ENCODE results near the gene INPP4A. TPM values are rescaled to one million over a fixed set of nuclear protein-coding genes. Genes with fewer than 3 reads are reported as not detected.

The INPP4A gene
- total and polyA plus RNA-seq, 2 of the 13 experiments (the other 11 are each of a cell fraction or from before 2014, with no cell fraction given): 10.1 to 10.9 TPM

GRCh38 chr2:98569197-98569793 lies 124.6 kb downstream of the INPP4A start (continued):
- TF ChIP-seq HIC2 (CRISPR knock-in tag; IDR thresholded peaks at IDR 0.05; ENCODE audit: low read depth) (no peak), MZF1 (CRISPR knock-in tag; IDR thresholded peaks at IDR 0.05; ENCODE audit: borderline replicate concordance) (no peak), ZNF781 (CRISPR knock-in tag; IDR thresholded peaks at IDR 0.05; ENCODE audit: borderline replicate concordance, not compliant biosample characterization) (no peak), HMGXB4 (CRISPR knock-in tag; IDR thresholded peaks at IDR 0.05; ENCODE audit: borderline replicate concordance in 1 of 2, low read depth in 1 of 2) (peak in 1 of 2 experiments; percentile 56; a peak in 1 of 4 replicates), ZC3H13 (CRISPR knock-in tag; IDR thresholded peaks at IDR 0.05) (no peak), ZNF691 (CRISPR knock-in tag; IDR thresholded peaks at IDR 0.05; ENCODE audit: borderline replicate concordance, low read depth) (0 out of 2 replicates have a peak, but pooled peaks have one; percentile 31), MXD3 (CRISPR knock-in tag; IDR thresholded peaks at IDR 0.05) (0 out of 2 replicates have a peak, but pooled peaks have one; percentile 51), SAP130 (CRISPR knock-in tag; IDR thresholded peaks at IDR 0.05; ENCODE audit: low read depth) (0 out of 2 replicates have a peak, but pooled peaks have one; percentile 12), HDAC6 (IDR thresholded peaks at IDR 0.05; ENCODE audit: low read depth, low read length) (no peak), ZBTB10 (CRISPR knock-in tag; IDR thresholded peaks at IDR 0.05; ENCODE audit: borderline replicate concordance) (no peak), ZSCAN5A (CRISPR knock-in tag; IDR thresholded peaks at IDR 0.05; ENCODE audit: borderline replicate concordance) (no peak), ZBTB8A (CRISPR knock-in tag; IDR thresholded peaks at IDR 0.05; ENCODE audit: borderline replicate concordance, low read depth) (no peak), MAFF (IDR thresholded peaks at IDR 0.05; ENCODE audit: low read depth, low read length) (no peak), SNRNP70 (IDR thresholded peaks at IDR 0.05; ENCODE audit: low read depth, low read length) (no peak), FOSL2 (CRISPR knock-in tag; IDR thresholded peaks at IDR 0.05) (0 out of 2 replicates have a peak, but pooled peaks have one; percentile 7), MIER3 (CRISPR knock-in tag; IDR thresholded peaks at IDR 0.05; ENCODE audit: borderline replicate concordance) (no peak), XRCC5 (optimal IDR thresholded peaks at IDR 0.05; ENCODE audit: low read length) (peak; percentile 80), NCOR1 (IDR thresholded peaks at IDR 0.05; ENCODE audit: borderline replicate concordance, low read length) (no peak), SRF (IDR thresholded peaks at IDR 0.05; ENCODE audit: low read depth, low read length) (no peak)
